ENCODE results near the gene MYL9. TPM values are rescaled to one million over a fixed set of nuclear protein-coding genes. Genes with fewer than 3 reads are reported as not detected.

The MYL9 gene
- total RNA-seq, 1 experiment from 2014 or later = 13.3 TPM

GRCh38 chr20:36540551-36541211 is 638 bp upstream of the MYL9 start:
- no peaks in the 10 kb centered on the region for H3K9me3 ChIP-seq (ENCODE audit: insufficient read depth, low read depth)
- no peak overlapping the region for H2AFZ ChIP-seq
- H3K27ac ChIP-seq = no peak overlapping the region
- no peaks in the 10 kb centered on the region for H3K36me3 ChIP-seq (ENCODE audit: low read depth)
- H3K4me3 ChIP-seq = no peak overlapping the region
- H3K4me1 ChIP-seq (replicated peaks; ENCODE audit: insufficient read depth) = no peaks in the 10 kb centered on the region
- no peaks in the 10 kb centered on the region for H4K20me1 ChIP-seq (ENCODE audit: insufficient read depth)
- H3F3A ChIP-seq (ENCODE audit: insufficient read depth, low read depth) = no peaks in the 10 kb centered on the region
- TF ChIP-seq, protein P1, sequence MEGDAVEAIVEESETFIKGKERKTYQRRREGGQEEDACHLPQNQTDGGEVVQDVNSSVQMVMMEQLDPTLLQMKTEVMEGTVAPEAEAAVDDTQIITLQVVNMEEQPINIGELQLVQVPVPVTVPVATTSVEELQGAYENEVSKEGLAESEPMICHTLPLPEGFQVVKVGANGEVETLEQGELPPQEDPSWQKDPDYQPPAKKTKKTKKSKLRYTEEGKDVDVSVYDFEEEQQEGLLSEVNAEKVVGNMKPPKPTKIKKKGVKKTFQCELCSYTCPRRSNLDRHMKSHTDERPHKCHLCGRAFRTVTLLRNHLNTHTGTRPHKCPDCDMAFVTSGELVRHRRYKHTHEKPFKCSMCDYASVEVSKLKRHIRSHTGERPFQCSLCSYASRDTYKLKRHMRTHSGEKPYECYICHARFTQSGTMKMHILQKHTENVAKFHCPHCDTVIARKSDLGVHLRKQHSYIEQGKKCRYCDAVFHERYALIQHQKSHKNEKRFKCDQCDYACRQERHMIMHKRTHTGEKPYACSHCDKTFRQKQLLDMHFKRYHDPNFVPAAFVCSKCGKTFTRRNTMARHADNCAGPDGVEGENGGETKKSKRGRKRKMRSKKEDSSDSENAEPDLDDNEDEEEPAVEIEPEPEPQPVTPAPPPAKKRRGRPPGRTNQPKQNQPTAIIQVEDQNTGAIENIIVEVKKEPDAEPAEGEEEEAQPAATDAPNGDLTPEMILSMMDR (conservative IDR thresholded peaks at IDR 0.05) = no peak
- TF ChIP-seq EZH2 (IDR thresholded peaks at IDR 0.05; ENCODE audit: low read depth) = no peak
- peak overlapping the region; percentile 46; the same call in 1 of the 2 replicates for H3K4me2 ChIP-seq
- no peaks in the 10 kb centered on the region for H3K9me2 ChIP-seq (ENCODE audit: insufficient read depth)
- no peaks in the 10 kb centered on the region for H3K79me2 ChIP-seq (ENCODE audit: low read depth)
- intact Hi-C loops (cut with micrococcal nuclease; ENCODE audit: unreplicated experiment) = no loop called here
- BruUV-seq (replicated peaks) = no TSS peak
- ChIA-PET CTCF (interaction anchor here (0.6 kb wide), 1 partner anchor 10 kb away, joined by 6 read pairs; no protein-coding TSS in a partner anchor), POLR2A (ENCODE audit: unreplicated experiment) (no interaction called here)
- no peak for DNase-seq
- H3K27me3 ChIP-seq (ENCODE audit: insufficient read depth, low read depth) = no peaks in the 10 kb centered on the region

DNA sequence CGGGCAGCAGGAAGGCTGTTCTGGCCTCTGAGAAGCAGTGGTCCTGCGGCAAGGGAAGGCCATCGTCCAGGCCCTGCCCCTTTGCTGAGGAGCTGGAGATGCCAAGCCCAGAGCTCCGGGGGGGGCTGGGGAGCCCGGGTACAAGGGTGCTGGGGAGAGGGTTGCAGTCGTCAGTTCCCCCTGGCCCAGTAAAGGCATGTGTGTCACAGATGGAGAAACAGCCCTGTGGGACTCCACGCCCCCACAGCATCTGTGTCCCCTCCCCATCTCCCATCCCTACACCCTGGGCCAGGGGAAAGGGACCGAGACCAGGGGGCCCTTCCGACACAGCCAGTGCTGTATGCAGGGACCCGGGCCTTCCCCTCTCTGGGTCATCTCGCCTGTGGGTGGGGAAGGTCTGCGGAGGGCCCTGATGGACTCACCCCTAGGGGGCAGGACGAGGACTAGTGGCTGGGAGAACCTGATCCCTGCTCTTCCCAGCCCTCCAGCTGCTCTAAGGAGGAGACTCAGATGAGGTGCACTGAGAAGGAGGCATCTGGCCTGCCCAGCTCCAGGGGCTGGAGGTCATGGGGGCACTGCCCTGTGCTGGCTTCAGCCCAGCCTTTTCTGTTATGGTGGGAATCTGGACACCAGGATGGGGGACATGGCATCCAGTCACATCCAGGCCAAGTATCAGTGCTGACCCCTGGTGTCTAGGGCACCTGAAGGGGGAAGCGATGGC is 609 bp downstream of the MYL9 start:
- TF ChIP-seq, protein P1 (conservative IDR thresholded peaks at IDR 0.05) = peak; percentile 48
- TF ChIP-seq EZH2 (IDR thresholded peaks at IDR 0.05; ENCODE audit: low read depth) = no peak
- Histone ChIP-seq H3K4me2 (peak overlapping the region; percentile 46), H3K4me3 (no peak overlapping the region), H3K79me2 (ENCODE audit: low read depth) (no peaks in the 10 kb centered on the region), H3F3A (ENCODE audit: insufficient read depth, low read depth) (no peaks in the 10 kb centered on the region), H2AFZ (no peak overlapping the region), H3K9me3 (ENCODE audit: insufficient read depth, low read depth) (no peaks in the 10 kb centered on the region), H3K9me2 (ENCODE audit: insufficient read depth) (no peaks in the 10 kb centered on the region), H3K36me3 (ENCODE audit: low read depth) (no peaks in the 10 kb centered on the region), H3K27me3 (ENCODE audit: insufficient read depth, low read depth) (no peaks in the 10 kb centered on the region), H3K4me1 (replicated peaks; ENCODE audit: insufficient read depth) (no peaks in the 10 kb centered on the region), H4K20me1 (ENCODE audit: insufficient read depth) (no peaks in the 10 kb centered on the region), H3K27ac (no peak overlapping the region)
- intact Hi-C loops (cut with micrococcal nuclease; ENCODE audit: unreplicated experiment) = no loop called here
- ChIA-PET POLR2A (ENCODE audit: unreplicated experiment) (no interaction called here), CTCF (interaction anchor here (0.5 kb wide), 1 partner anchor 266 kb away, joined by 3 read pairs; no protein-coding TSS in a partner anchor)
- BruUV-seq (replicated peaks) = no TSS peak
- DNase-seq = peak in 1 of 2 experiments; percentile 25

GRCh38 chr20:36542516-36543183 is 1.3 kb downstream of the MYL9 start:
- H3K79me2 ChIP-seq (ENCODE audit: low read depth) = no peaks in the 10 kb centered on the region
- no peak overlapping the region for H3K4me2 ChIP-seq
- ChIA-PET POLR2A (ENCODE audit: unreplicated experiment) (no interaction called here), CTCF (interaction anchor here (0.5 kb wide), 1 partner anchor 265 kb away, joined by 3 read pairs; no protein-coding TSS in a partner anchor)
- H2AFZ ChIP-seq = no peak overlapping the region
- intact Hi-C loops (cut with micrococcal nuclease; ENCODE audit: unreplicated experiment) = no loop called here
- TF ChIP-seq EZH2 (IDR thresholded peaks at IDR 0.05; ENCODE audit: low read depth) = no peak
- H3K27ac ChIP-seq = no peak overlapping the region
- no peaks in the 10 kb centered on the region for H3K9me3 ChIP-seq (ENCODE audit: insufficient read depth, low read depth)
- H3K36me3 ChIP-seq (ENCODE audit: low read depth) = no peaks in the 10 kb centered on the region
- no peaks in the 10 kb centered on the region for H3F3A ChIP-seq (ENCODE audit: insufficient read depth, low read depth)
- TSS peak; percentile 44 for BruUV-seq (replicated peaks)
- H3K27me3 ChIP-seq (ENCODE audit: insufficient read depth, low read depth) = no peaks in the 10 kb centered on the region
- DNase-seq = no peak
- H3K4me1 ChIP-seq (replicated peaks; ENCODE audit: insufficient read depth) = no peaks in the 10 kb centered on the region
- H3K4me3 ChIP-seq = no peak overlapping the region
- H4K20me1 ChIP-seq (ENCODE audit: insufficient read depth) = no peaks in the 10 kb centered on the region
- no peaks in the 10 kb centered on the region for H3K9me2 ChIP-seq (ENCODE audit: insufficient read depth)
